Endothelial cell of umbilical vein (primary cell): ENCODE measurements around the gene ZBTB34. TPM values are rescaled to one million over a fixed set of nuclear protein-coding genes. Genes with fewer than 3 reads are reported as not detected.

ENCODE experiments used
- BruUV-seq: library from RNA; stranded (reverse); fragments of 400-500 nt; replicated peaks from 2 replicates; lab custom pipeline; 2021; lab: Mats Ljungman, UMichigan
- CTCF ChIA-PET: fragments of 300-600, 350-600 bp; sonication (Branson Sonifier 250); formaldehyde crosslinking; loops from one replicate; lab custom pipeline; 2021; ENCODE audit warnings: antibody characterized with exemption, inconsistent platforms; lab: Charles Lee
- POLR2A ChIA-PET: fragments of 300-600, 350-600 bp; sonication (Branson Sonifier 250); formaldehyde crosslinking; loops from one replicate; lab custom pipeline; 2021; ENCODE audit warnings: antibody characterized with exemption, inconsistent platforms; lab: Charles Lee
- DNase-seq: peaks from one replicate; pipeline ENCODE4 v3.0.0-alpha.2; 2011; ENCODE audit warnings: low read depth, low spot score
- FAIRE-seq: peaks from 2 replicates; lab custom pipeline; 2011; peaks lifted over from hg19 to GRCh38; lab: Jason Lieb, UNC
- H2AFZ ChIP-seq: 2 replicates; pipeline ENCODE4 v1.6.0; 2012; ENCODE audit warnings: low read depth, low read length, control low read depth, inconsistent platforms
- H3K27ac ChIP-seq: 2 replicates; pipeline ENCODE4 v1.5.1; 2011; ENCODE audit warnings: low read depth, mild to moderate bottlenecking, control low read depth, low read length, moderate library complexity; ENCODE audit not compliant: insufficient read depth
- H3K27me3 ChIP-seq, 2 experiments: 2 replicates each; pipeline versions ENCODE4 v1.6.0 to v1.6.1; 2011; ENCODE audit warnings: low read length in 2 of 2, mixed read lengths in 1 of 2; ENCODE audit not compliant: control insufficient read depth in 2 of 2, insufficient read depth in 2 of 2
- H3K36me3 ChIP-seq, 2 experiments: 2 replicates in 1 of 2; 3 replicates in 1 of 2; pipeline ENCODE4 v1.5.1; 2011; ENCODE audit warnings: low read length in 2 of 2, mild to moderate bottlenecking in 1 of 2, moderate library complexity in 1 of 2; ENCODE audit not compliant: control insufficient read depth in 2 of 2, insufficient read depth in 2 of 2; ENCODE audit errors: extremely low read depth in 1 of 2
- H3K4me1 ChIP-seq: 3 replicates; pipeline ENCODE4 v1.5.1; 2011; ENCODE audit warnings: mild to moderate bottlenecking, low read length; ENCODE audit not compliant: control insufficient read depth, insufficient read depth; ENCODE audit errors: extremely low read depth
- H3K4me2 ChIP-seq: 2 replicates; pipeline ENCODE4 v1.6.1; 2011; ENCODE audit warnings: low read length, control low read depth, mixed read lengths; ENCODE audit not compliant: insufficient read depth
- H3K4me3 ChIP-seq, 3 experiments: fragments of 200-600 bp in 1 of 3; sonication (generic), shearing (Covaris generic) in 1 of 3; replicated peaks in 1 of 3; 2 replicates each; pipeline ENCODE4 v1.5.1; 2011 to 2016; ENCODE audit warnings: control low read depth in 3 of 3, low read length in 3 of 3, mild to moderate bottlenecking in 2 of 3, inconsistent platforms in 1 of 3, low read depth in 1 of 3, moderate library complexity in 1 of 3; ENCODE audit not compliant: insufficient read depth in 1 of 3
- H3K79me2 ChIP-seq: 2 replicates; pipeline ENCODE4 v1.6.0; 2012; ENCODE audit warnings: low read length, inconsistent platforms; ENCODE audit not compliant: control insufficient read depth, insufficient read depth
- H3K9ac ChIP-seq: replicated peaks from 2 replicates; pipeline ENCODE3; 2011; ENCODE audit warnings: low read length, control low read depth; ENCODE audit not compliant: insufficient read depth; ENCODE audit errors: extremely low read depth
- H3K9me1 ChIP-seq: replicated peaks from 3 replicates; pipeline ENCODE4 v1.6.0; 2011; ENCODE audit warnings: mild to moderate bottlenecking, low read length; ENCODE audit not compliant: control insufficient read depth, insufficient read depth; ENCODE audit errors: extremely low read depth
- H3K9me3 ChIP-seq: replicated peaks from 2 replicates; pipeline ENCODE4 v1.5.1; 2012; ENCODE audit warnings: low read length, inconsistent platforms; ENCODE audit not compliant: control insufficient read depth, insufficient read depth
- H4K20me1 ChIP-seq: replicated peaks from 2 replicates; pipeline ENCODE3; 2011; ENCODE audit warnings: mild to moderate bottlenecking, low read length; ENCODE audit not compliant: control insufficient read depth, insufficient read depth; ENCODE audit errors: extremely low read depth
- EZH2 ChIP-seq: IDR thresholded peaks from 2 replicates; pipeline ENCODE4 v1.6.1; 2012; ENCODE audit warnings: borderline replicate concordance, low read depth, mild to moderate bottlenecking, moderate library complexity, low read length, inconsistent platforms; ENCODE audit not compliant: severe bottlenecking
- FOS ChIP-seq: IDR thresholded peaks from 2 replicates; pipeline ENCODE4 v1.6.1; 2011; ENCODE audit warnings: mild to moderate bottlenecking, low read length, moderate library complexity, borderline replicate concordance; ENCODE audit not compliant: insufficient read depth
- GATA2 ChIP-seq: IDR thresholded peaks from 2 replicates; pipeline ENCODE4 v1.7.0; 2011; ENCODE audit warnings: low read depth, mild to moderate bottlenecking, moderate library complexity, mixed read lengths, low read length; ENCODE audit not compliant: insufficient read length, insufficient read depth
- JUN ChIP-seq: IDR thresholded peaks from 2 replicates; pipeline ENCODE4 v1.6.1; 2011; ENCODE audit warnings: borderline replicate concordance, low read depth; ENCODE audit not compliant: insufficient read length, insufficient read depth
- MYC ChIP-seq: IDR thresholded peaks from one replicate; pipeline ENCODE4 v1.6.1; 2011; ENCODE audit warnings: mild to moderate bottlenecking, low read depth, low read length
- POLR2A ChIP-seq: IDR thresholded peaks from 2 replicates; pipeline ENCODE4 v1.6.1; 2012; ENCODE audit warnings: low read depth, mild to moderate bottlenecking, control low read depth, low read length
- POLR2AphosphoS5 ChIP-seq: IDR thresholded peaks from 2 replicates; pipeline ENCODE4 v1.6.1; 2012; ENCODE audit warnings: low read depth, mild to moderate bottlenecking, control low read depth, low read length, moderate library complexity; ENCODE audit not compliant: insufficient read depth
- dilution Hi-C: fragments of 300-500 bp; cut with MboI; formaldehyde crosslinking; loops from one replicate; pipeline ENCODE4 v1.15.0; 2019; ENCODE audit warnings: low sequenced_read_pairs; ENCODE audit not compliant: extremely low pct_ligation_motif_present
- intact Hi-C: fragments of 100-400 bp; cut with micrococcal nuclease; formaldehyde crosslinking; loops from one replicate; pipeline ENCODE4 v1.10.0; 2022
- polyA plus RNA-seq, 4 experiments: library from polyadenylated mRNA; depleted of rRNA in 3 of 4; stranded (reverse) in 3 of 4; unstranded in 1 of 4; fragments of >200 nt; gene quantifications; 2 replicates each; pipeline versions ENCODE4 v1.2.1 to v1.2.3, GENCODE V29; 2011 to 2012; ENCODE audit warnings: missing spikeins in 1 of 4
- total RNA-seq: library from RNA; stranded (reverse); gene quantifications from 2 replicates; pipeline ENCODE4 v1.2.3, GENCODE V29; 2021
- TF ChIP-seq, protein P1 (sequence below), 2 donors: IDR thresholded peaks; 1 replicate in 1 of 2; 2 replicates in 1 of 2; pipeline ENCODE4 v1.5.1; 2011; ENCODE audit warnings: low read length in 2 of 2, mild to moderate bottlenecking in 2 of 2, moderate library complexity in 2 of 2, control low read depth in 1 of 2, inconsistent platforms in 1 of 2, low read depth in 1 of 2; ENCODE audit not compliant: insufficient read depth in 1 of 2; ENCODE audit errors: extremely low read depth in 1 of 2
- TF ChIP-seq, protein P2 (sequence below): IDR thresholded peaks from 2 replicates; pipeline ENCODE4 v1.6.1; 2011; ENCODE audit not compliant: insufficient read depth, insufficient read length

ZBTB34 gene
- total and polyA plus RNA-seq, 2 donors (not counting 3 experiments of a cell fraction or from before 2014, with no cell fraction given): 4.0 to 9.6 TPM

- ChIA-PET POLR2A (no interaction called here), CTCF (no interaction called here)
- Histone ChIP-seq H4K20me1 (no peaks in the 10 kb centered on the region), H3K27me3 (no peaks in the 10 kb centered on the region), H3K36me3 (no peaks in the 10 kb centered on the region), H3K9ac (no peak overlapping the region), H3K9me1 (no peaks in the 10 kb centered on the region), H3K79me2 (no peaks in the 10 kb centered on the region), H3K4me3 (no peak overlapping the region), H2AFZ (no peak overlapping the region), H3K27ac (no peak overlapping the region), H3K9me3 (no peaks in the 10 kb centered on the region), H3K4me2 (no peak overlapping the region), H3K4me1 (no peaks in the 10 kb centered on the region)
- intact Hi-C loops (no loop called here), dilution Hi-C loops (no loop called here)
- DNase-seq: no peak
- no peak for FAIRE-seq
- BruUV-seq: no TSS peak
- TF ChIP-seq JUN: no peak
- no peak for TF ChIP-seq POLR2A
- no peak for TF ChIP-seq MYC
- no peak for TF ChIP-seq GATA2
- TF ChIP-seq, protein P1, sequence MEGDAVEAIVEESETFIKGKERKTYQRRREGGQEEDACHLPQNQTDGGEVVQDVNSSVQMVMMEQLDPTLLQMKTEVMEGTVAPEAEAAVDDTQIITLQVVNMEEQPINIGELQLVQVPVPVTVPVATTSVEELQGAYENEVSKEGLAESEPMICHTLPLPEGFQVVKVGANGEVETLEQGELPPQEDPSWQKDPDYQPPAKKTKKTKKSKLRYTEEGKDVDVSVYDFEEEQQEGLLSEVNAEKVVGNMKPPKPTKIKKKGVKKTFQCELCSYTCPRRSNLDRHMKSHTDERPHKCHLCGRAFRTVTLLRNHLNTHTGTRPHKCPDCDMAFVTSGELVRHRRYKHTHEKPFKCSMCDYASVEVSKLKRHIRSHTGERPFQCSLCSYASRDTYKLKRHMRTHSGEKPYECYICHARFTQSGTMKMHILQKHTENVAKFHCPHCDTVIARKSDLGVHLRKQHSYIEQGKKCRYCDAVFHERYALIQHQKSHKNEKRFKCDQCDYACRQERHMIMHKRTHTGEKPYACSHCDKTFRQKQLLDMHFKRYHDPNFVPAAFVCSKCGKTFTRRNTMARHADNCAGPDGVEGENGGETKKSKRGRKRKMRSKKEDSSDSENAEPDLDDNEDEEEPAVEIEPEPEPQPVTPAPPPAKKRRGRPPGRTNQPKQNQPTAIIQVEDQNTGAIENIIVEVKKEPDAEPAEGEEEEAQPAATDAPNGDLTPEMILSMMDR (IDR thresholded peaks at IDR 0.05; ENCODE audit: extremely low read depth in 1 of 2, insufficient read depth in 1 of 2, low read depth in 1 of 2, low read length in 2 of 2): no peak
- TF ChIP-seq POLR2AphosphoS5: no peak
- TF ChIP-seq, protein P2, sequence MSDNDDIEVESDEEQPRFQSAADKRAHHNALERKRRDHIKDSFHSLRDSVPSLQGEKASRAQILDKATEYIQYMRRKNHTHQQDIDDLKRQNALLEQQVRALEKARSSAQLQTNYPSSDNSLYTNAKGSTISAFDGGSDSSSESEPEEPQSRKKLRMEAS: no peak
- TF ChIP-seq FOS: no peak
- TF ChIP-seq EZH2: no peak
Observed at GRCh38 chr9:126894052-126894603, 33.7 kb downstream of the ZBTB34 start.
